ENCODE measurements around the gene FERMT2. TPM values are rescaled to one million over a fixed set of nuclear protein-coding genes. Genes with fewer than 3 reads are reported as not detected.

The FERMT2 gene
- total RNA-seq, 4 donors from 2014 or later = 8.4 to 27.0 (median 15.1) TPM

DNA sequence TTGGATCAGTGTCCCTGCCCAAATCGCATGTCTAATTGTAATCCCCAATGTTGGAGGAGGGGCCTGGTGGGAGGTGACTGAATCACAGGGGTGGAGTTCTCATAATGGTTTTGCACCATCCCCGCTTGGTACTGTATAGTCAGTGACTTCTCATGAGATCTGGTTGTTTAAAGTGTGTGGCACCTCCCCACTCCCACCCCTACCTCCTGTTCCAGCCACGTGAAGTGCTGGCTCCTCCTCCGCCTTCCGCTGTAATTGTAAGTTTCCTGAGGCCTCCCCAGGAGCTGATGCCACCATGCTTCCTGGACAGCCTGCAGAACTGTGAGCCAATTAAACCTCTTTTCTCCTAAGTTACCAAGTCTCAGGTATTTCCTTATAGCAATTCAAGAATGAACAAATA lies 67.2 kb downstream of the FERMT2 start:
- intact Hi-C loops (cut with DNase I; ENCODE audit: low total_unique reads) = no loop called here
- no peak for DNase-seq (ENCODE audit: low spot score in 2 of 2)
- WGBS, 2 donors = 86 to 87% methylated on average over 5 of the region's 5 CpGs
- TF ChIP-seq, protein P1, sequence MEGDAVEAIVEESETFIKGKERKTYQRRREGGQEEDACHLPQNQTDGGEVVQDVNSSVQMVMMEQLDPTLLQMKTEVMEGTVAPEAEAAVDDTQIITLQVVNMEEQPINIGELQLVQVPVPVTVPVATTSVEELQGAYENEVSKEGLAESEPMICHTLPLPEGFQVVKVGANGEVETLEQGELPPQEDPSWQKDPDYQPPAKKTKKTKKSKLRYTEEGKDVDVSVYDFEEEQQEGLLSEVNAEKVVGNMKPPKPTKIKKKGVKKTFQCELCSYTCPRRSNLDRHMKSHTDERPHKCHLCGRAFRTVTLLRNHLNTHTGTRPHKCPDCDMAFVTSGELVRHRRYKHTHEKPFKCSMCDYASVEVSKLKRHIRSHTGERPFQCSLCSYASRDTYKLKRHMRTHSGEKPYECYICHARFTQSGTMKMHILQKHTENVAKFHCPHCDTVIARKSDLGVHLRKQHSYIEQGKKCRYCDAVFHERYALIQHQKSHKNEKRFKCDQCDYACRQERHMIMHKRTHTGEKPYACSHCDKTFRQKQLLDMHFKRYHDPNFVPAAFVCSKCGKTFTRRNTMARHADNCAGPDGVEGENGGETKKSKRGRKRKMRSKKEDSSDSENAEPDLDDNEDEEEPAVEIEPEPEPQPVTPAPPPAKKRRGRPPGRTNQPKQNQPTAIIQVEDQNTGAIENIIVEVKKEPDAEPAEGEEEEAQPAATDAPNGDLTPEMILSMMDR (IDR thresholded peaks at IDR 0.05) = no peak
- no peak for TF ChIP-seq POLR2A (IDR thresholded peaks at IDR 0.05)
- no peak overlapping the region for H3K4me3 ChIP-seq (ENCODE audit: low read depth, poor library complexity, severe bottlenecking)

DNA sequence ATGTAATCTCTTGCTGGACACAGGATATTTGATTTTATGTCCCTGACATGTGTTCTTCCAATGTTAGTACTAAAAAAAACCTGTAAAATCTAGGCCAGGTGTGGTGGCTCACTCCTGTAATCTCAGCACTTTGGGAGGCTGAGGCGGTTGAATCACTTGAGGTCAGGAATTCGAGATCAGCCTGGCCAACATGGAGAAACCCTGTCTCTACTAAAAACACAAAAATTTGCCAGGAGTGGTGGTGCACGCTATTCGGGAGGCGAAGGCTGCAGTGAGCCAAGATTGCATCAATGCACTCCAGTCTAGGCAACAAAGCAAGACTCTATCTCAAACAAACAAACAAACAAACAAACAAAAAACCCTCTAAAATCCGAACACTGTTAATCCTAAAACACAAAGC lies 68.0 kb downstream of the FERMT2 start:
- TF ChIP-seq, protein P1 (IDR thresholded peaks at IDR 0.05) = no peak
- TF ChIP-seq POLR2A (IDR thresholded peaks at IDR 0.05) = no peak

DNA sequence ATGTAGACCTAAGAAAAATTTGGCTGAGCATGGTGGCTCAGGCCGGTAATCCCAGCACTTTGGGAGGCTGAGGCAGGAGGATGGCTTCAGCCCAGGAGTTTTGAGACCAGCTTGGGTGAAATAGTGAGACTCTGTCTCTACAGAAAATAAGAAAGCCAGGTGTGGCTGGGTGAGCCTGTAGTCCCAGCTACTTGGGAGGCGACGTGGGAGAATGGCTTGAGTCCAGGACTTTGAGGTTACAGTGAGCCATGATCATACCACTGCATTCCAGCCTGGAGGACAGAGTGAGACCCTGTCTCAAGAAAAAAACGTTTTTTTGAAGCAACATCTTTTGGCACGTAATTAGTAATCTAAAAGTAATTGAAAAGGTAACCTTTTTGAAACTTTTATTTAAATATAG lies 70.9 kb downstream of the FERMT2 start:
- no peak overlapping the region for H3K4me3 ChIP-seq (ENCODE audit: low read depth, poor library complexity, severe bottlenecking)
- no peak for DNase-seq (ENCODE audit: low spot score in 2 of 2)
- no peak for TF ChIP-seq POLR2A (IDR thresholded peaks at IDR 0.05)
- TF ChIP-seq, protein P1 (IDR thresholded peaks at IDR 0.05) = no peak
- intact Hi-C loops (cut with DNase I; ENCODE audit: low total_unique reads) = no loop called here
- 81 to 86% methylated on average over 5 of the region's 5 CpGs for WGBS, 2 donors

More for the DNA sequence above, 68.0 kb downstream of the FERMT2 start:
- 92 to 95% methylated on average over 6 of the region's 6 CpGs for WGBS, 2 donors
- no peak overlapping the region for H3K4me3 ChIP-seq (ENCODE audit: low read depth, poor library complexity, severe bottlenecking)
- DNase-seq (ENCODE audit: low spot score in 2 of 2) = no peak
- intact Hi-C loops (cut with DNase I; ENCODE audit: low total_unique reads) = no loop called here

DNA sequence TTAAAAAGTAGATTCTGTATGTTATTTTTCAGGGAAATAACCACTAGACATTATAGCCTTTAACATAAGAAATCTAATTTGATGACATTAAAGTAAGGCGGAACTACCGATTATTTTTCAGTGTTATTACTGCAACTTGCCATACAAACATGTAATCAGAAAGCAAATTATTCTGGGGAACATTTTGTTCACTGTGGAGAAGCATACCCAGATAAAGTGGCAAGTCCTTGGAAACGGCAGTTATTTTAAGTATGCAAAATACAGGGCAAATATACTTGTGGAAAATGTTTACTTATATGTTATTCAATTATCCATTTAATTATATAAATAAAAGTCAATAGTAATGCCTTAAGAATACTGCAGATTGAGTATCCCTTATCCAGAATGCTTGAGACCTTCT lies 71.9 kb downstream of the FERMT2 start:
- no peak for DNase-seq (ENCODE audit: low spot score in 2 of 2)
- intact Hi-C loops (cut with DNase I; ENCODE audit: low total_unique reads) = no loop called here
- 98 to 99% methylated on average over 3 of the region's 3 CpGs for WGBS, 2 donors
- no peak overlapping the region for H3K4me3 ChIP-seq (ENCODE audit: low read depth, poor library complexity, severe bottlenecking)
- TF ChIP-seq, protein P1 (IDR thresholded peaks at IDR 0.05) = no peak
- no peak for TF ChIP-seq POLR2A (IDR thresholded peaks at IDR 0.05)

DNA sequence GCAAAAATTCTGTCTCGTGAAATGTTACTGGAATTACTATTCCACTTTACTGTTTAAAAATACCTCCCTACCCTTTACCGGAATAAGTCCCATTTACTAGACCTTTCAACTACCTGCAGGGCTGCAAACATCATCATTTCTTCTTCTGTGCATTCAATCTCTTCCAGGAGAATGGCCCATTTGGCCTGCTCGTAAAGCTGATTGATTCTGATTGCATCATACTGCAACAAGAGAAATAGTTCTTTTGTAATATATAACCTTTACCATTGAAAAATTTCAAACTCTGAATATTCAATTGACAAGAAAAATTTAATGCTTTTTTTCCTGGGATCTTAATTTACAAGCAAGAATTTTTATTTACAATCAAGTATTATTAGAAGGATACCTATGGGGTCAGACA lies 72.4 kb downstream of the FERMT2 start:
- no peak for DNase-seq (ENCODE audit: low spot score in 2 of 2)
- intact Hi-C loops (cut with DNase I; ENCODE audit: low total_unique reads) = no loop called here
- no peak overlapping the region for H3K4me3 ChIP-seq (ENCODE audit: low read depth, poor library complexity, severe bottlenecking)
- WGBS, 2 donors = 33% methylated on average over 3 of the region's 3 CpGs
- TF ChIP-seq, protein P1 (IDR thresholded peaks at IDR 0.05) = no peak
- TF ChIP-seq POLR2A (IDR thresholded peaks at IDR 0.05) = no peak

DNA sequence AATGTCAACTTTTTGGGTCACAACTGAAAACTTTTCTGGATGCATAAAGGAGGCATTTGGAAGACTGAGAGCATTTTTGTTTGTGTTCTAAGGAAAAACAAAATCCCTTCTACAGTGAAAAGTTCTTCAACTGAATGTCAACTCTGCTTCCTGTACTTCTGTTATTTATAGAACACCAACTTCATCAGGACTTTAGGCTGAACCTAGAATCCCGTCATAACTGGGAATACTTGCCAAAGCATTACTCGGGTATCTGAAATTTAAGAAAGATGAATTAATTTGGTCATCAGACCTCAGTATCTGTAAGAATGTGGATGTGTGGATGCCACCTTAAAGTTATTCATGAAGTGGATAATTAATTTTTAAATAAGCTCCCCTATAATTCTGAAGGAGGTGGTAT lies 73.2 kb downstream of the FERMT2 start:
- no peak for TF ChIP-seq POLR2A (IDR thresholded peaks at IDR 0.05)
- TF ChIP-seq, protein P1 (IDR thresholded peaks at IDR 0.05) = no peak
- H3K4me3 ChIP-seq (ENCODE audit: low read depth, poor library complexity, severe bottlenecking) = no peak overlapping the region
- 74 to 77% methylated on average over 2 of the region's 2 CpGs for WGBS, 2 donors
- no peak for DNase-seq (ENCODE audit: low spot score in 2 of 2)
- intact Hi-C loops (cut with DNase I; ENCODE audit: low total_unique reads) = no loop called here
